ES-I3 (cell line): ENCODE results near the gene POU6F2.

Source experiments
- H3K36me3 ChIP-seq: 2 replicates; pipeline ENCODE4 v1.6.1; 2013; ENCODE audit warnings: mild to moderate bottlenecking, low read length, control low read depth, moderate library complexity; ENCODE audit not compliant: insufficient read depth
- H3K4me1 ChIP-seq: 2 replicates; pipeline ENCODE4 v1.6.1; 2013; ENCODE audit warnings: mild to moderate bottlenecking, control low read depth, low read length; ENCODE audit not compliant: insufficient read depth
- H3K9ac ChIP-seq: 2 replicates; pipeline ENCODE4 v1.6.1; 2013; ENCODE audit warnings: low read depth, mild to moderate bottlenecking, low read length, moderate library complexity
- H3K9me3 ChIP-seq: 2 replicates; pipeline ENCODE4 v1.6.1; 2013; ENCODE audit warnings: mild to moderate bottlenecking, low read length, moderate library complexity; ENCODE audit not compliant: control insufficient read depth, insufficient read depth

Gene POU6F2

DNA sequence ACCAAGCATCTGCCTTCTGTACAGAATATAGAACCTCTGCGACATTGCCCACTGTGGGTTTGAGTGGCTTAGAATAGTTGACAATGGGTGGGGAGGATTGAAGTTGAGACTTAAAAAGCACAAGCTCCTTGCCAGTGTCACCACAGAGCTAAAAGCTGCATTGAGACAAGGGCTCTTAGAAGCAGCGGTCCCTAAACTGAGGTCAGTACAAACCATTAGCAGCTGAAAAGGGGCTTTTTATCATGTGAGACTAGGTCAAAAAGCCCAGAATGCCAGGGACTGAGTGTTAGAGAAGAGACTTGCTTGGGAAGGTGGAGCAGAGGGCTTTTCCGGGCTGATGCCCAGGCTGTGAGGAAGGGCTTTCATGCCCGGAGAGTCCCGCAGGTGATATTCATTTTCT lies 91.3 kb downstream of the POU6F2 start:
- Histone ChIP-seq H3K36me3 (no peaks in the 10 kb centered on the region), H3K9ac (no peak overlapping the region), H3K9me3 (no peaks in the 10 kb centered on the region), H3K4me1 (peaks cover 7% of the 10 kb centered on the region)

DNA sequence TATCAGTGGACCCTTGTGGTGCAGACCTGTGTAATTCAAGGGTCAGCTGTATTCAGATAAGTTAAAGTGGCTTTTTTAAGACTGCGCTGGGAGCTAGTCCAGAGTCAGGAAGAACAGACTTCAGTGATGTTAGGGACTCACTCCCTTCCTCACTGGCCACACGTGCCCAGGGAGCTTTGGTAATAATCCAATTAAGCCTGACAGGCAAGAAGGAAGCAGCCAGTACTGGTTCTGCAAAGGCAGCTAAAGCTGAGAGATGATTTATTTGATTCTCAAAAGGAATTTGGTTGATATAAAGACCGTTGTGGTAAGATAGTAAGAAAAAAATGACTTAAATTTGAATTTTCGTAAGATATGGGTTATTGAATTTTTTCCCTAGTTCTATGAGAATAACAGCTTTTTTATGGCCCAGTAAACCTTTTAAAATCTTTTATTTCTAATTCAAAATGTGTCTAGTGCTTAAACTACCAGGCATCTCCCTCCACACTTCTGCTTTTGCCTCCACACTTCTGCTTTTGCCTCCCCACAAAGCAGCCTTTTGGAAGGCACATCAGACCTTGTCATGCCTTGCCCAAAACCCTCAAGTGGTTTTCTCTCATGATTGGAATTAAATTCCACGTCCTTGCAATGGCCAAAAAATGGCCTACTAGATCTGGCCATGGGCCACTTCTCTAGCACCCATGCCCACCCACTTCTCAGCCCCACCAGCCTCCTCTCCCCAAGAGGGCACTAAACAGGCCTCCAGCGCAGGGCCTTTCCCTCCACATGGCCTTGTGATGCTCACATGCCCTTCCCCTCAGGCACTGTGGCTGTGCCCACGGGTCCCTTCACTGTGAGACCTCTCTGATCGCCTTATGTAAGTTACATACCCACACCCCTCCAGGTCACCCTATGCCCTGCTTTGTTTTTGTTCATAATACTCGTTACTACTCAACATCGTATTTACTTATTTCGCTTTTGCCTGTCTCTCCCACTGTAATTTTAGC lies 92.5 kb downstream of the POU6F2 start:
- Histone ChIP-seq H3K9me3 (no peaks in the 10 kb centered on the region), H3K9ac (no peak overlapping the region), H3K4me1 (peaks cover 7% of the 10 kb centered on the region), H3K36me3 (no peaks in the 10 kb centered on the region)

DNA sequence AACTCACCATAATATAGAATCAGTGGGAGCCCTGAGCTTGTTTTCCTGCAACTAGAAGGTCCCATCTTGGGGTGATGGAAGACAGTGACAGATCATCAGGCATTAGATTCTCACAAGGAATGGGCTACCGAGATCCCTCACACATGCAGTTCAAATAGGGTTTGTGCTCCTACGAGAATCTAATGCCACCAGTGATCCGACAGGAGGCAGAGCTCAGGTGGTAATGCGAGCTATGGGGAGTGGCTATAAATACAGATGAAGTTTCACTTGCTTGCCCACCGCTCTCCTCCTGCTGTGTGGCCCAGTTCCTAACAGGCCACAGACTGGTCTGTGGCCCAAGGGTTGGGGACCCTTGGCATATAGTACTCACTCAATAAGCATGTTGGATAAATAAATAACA lies 93.4 kb downstream of the POU6F2 start:
- Histone ChIP-seq H3K9ac (no peak overlapping the region), H3K36me3 (no peaks in the 10 kb centered on the region), H3K9me3 (no peaks in the 10 kb centered on the region), H3K4me1 (peaks cover 7% of the 10 kb centered on the region)

DNA sequence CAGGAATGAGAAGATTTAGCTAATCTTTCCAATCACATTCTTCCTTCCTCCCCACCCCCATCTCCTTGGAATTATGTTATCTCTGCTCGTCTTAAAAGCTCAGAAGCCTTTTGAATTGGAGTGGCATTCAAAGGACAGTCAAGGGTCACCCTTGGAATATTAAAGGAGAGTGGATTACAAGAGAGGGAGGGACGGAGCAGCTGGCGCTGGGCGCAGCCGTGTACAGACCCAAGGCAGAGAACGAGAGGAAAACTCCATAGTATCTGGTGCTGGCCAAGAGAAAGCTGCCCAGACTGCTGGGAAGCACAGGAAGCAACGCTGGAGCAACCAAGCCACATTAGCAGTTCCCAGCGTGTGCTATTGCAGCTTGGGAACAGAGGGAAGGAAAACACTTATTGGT lies 95.7 kb downstream of the POU6F2 start:
- Histone ChIP-seq H3K36me3 (no peaks in the 10 kb centered on the region), H3K9me3 (no peaks in the 10 kb centered on the region), H3K9ac (no peak overlapping the region), H3K4me1 (peaks cover 7% of the 10 kb centered on the region)

DNA sequence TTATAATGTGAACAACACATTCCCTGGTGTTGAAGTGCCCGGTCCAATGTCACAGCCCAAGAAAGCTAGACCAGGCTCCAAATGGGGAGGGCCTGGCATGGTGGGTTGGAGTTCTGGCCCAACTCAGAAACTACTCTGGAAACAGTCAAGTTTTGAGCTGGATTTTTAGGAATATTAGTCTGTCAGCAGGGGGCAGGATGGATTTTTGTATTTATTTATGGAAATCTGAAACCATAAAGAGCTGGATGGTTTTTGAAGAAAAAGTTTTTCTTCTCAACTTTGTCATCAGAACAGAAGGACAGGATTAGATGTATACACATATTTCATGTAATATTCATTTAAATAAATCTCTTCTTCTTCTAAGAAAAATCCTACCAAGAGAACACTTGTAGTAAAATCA lies 97.5 kb downstream of the POU6F2 start:
- Histone ChIP-seq H3K36me3 (no peaks in the 10 kb centered on the region), H3K9ac (no peak overlapping the region)

DNA sequence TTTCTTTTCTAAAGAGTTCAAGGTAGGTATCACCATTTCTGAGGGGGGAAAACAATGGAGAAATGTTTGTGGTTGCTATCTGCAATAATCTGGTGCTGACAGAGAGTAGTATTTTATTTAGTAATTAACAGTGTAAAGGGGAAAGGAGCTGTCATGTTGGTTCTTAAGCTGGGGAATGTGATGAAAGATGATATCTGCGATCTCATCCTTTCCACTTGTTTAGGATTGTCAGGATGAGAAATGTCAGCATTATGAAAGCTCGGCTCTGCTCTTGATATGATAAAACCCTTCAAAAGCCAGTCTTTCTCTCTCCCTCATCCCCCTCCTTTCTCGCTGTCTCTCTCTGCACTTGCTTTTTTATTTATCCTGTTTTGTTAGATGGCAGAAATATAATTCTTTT lies 106.1 kb downstream of the POU6F2 start:
- no peak overlapping the region for H3K9ac ChIP-seq
- H3K36me3 ChIP-seq = no peaks in the 10 kb centered on the region
- no peaks in the 10 kb centered on the region for H3K9me3 ChIP-seq
- H3K4me1 ChIP-seq = 0 out of 2 replicates have a peak, but pooled peaks cover 4% of the 10 kb centered on the region

More for the DNA sequence above, 97.5 kb downstream of the POU6F2 start:
- H3K4me1 ChIP-seq = no peaks in the 10 kb centered on the region
- no peaks in the 10 kb centered on the region for H3K9me3 ChIP-seq

DNA sequence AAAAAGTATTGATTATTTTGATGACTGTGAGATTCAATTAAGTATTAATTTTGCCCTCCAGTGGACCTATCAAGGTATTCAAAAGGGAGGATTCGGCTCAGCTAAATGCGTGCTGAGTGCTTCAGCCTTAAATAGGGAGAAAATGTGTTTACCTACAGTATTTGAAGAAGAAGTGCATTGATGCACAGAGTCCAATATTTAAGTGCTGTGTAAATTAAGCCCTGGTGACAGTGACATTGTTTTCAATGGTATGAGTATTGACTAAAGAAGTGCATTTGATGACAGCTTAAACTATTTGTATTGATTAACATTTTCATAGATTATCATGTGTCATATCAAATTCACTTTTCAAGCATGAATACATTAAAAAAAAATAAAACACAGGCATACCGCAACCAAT lies 106.6 kb downstream of the POU6F2 start:
- no peak overlapping the region for H3K9ac ChIP-seq
- H3K4me1 ChIP-seq = 0 out of 2 replicates have a peak, but pooled peaks cover 4% of the 10 kb centered on the region
- H3K9me3 ChIP-seq = no peaks in the 10 kb centered on the region
- no peaks in the 10 kb centered on the region for H3K36me3 ChIP-seq

DNA sequence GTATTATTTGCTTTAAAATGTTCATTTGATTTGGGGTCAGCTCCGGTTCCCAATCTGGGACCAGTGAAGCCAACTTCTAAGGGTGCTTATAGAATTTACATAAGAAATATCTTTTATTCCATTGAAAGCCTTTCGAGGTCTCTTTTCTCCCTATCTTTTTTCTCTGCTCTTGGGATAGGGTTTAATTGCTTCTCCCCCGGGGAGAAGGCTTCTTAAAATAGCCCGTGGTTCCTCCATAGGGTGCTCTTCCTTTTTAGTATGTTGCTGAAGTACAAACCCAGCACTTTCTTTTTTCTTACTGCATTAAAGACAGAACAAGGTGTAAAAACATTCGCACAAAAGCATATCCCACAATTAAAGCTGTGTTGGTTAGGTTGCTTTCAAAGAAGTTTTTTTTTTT lies 107.5 kb downstream of the POU6F2 start:
- Histone ChIP-seq H3K36me3 (no peaks in the 10 kb centered on the region), H3K9ac (peak overlapping the region; percentile 44; the same call in 1 of the 2 replicates), H3K4me1 (0 out of 2 replicates have a peak, but pooled peaks cover 4% of the 10 kb centered on the region), H3K9me3 (no peaks in the 10 kb centered on the region)

DNA sequence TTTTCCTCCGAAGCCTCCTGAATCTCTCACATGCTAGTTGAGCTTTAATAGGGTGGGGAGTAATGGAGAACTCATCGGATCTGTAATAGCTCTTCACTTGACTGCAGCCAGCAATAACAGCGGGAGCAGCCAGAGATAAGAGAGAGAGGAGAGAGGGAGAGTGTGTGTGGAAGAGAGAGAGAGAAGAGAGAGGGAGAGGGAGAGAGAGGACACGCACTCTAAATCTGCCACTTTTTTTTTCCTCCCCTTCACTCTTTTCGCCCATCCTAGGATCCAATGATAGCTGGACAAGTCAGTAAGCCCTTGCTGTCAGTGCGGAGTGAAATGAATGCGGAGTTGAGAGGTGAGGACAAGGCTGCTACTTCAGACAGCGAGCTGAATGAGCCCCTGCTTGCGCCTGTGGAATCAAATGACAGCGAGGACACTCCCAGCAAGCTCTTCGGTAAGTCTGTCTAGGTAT lies 107.9 kb downstream of the POU6F2 start:
- H3K36me3 ChIP-seq = no peaks in the 10 kb centered on the region
- H3K9me3 ChIP-seq = no peaks in the 10 kb centered on the region
- H3K9ac ChIP-seq = peak overlapping the region; percentile 44; the same call in 1 of the 2 replicates
- H3K4me1 ChIP-seq = 0 out of 2 replicates have a peak, but pooled peaks cover 4% of the 10 kb centered on the region

DNA sequence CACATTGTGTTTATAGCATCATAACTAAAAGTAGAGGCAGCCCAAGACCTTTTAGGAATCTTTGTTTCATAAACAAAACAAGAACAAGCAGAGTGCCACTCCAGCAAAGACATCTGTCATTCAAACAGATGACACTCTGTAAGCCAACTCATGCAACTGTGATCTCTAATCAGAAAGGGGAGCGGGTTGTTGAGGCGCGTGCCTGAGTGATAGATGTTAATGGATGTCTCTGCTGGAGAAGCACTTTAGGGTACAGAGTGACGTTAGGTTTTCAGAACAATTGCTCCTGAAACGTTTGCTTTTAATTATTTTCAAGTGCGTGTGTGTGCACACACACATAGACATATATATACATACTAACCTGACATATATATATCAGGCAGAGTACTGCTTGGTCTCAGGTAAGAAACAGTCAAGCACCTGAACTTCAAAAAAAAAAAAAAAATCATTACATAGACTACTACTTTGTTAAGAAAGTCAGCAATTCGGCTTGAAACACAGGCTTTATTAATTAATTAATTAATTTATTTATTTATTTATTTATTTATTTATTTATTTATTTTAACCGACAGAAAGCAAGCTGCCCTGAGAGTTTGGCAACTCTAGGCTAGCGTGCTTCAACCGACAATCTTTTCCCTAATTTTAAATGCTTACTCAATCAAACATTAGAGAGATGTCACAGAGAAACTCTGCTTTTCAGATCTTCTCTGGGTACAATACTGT lies 109.1 kb downstream of the POU6F2 start:
- H3K36me3 ChIP-seq = no peaks in the 10 kb centered on the region
- no peaks in the 10 kb centered on the region for H3K9me3 ChIP-seq
- no peak overlapping the region for H3K9ac ChIP-seq
- 0 out of 2 replicates have a peak, but pooled peaks cover 4% of the 10 kb centered on the region for H3K4me1 ChIP-seq

DNA sequence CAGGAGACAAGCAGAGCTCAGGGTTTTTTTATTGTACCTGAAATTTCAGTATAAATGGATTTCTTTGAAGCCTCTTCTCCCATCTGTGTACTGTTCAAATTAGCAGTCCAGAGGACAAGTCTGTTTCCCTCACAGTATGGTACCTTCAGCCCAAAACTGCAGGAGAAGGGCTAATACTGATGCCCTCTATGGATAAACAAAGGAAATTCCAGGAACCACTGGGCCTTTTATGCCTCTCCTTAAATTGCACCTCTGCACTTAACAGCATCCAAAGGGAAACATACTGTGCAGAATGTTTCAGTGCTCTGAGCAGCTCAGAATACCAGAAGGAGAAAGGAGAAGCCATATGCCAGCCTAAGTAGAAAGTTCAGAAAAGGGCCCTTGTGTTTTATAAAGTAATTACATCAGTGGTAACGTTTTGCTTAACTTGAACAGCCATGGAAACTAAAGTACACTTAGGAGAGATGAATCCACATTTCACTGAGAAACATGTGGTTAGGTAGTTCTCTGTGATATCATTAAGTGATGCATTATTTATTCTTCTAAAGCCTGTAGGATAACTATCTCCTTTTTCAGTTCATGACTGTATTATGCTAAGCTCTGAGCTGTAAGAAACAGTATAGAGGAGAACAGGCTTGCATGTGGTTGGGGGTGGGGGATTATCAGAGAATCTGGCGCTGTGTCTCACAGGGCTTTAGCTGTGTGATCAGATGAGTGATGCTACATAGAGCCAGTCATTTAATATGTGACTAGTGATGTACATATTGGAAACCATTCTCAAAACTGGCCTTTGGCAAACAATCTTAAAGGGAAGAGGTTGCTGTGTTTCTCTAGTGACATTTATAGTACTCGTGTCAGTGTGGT lies 111.3 kb downstream of the POU6F2 start:
- H3K4me1 ChIP-seq = 0 out of 2 replicates have a peak, but pooled peaks cover 4% of the 10 kb centered on the region
- H3K9ac ChIP-seq = no peak overlapping the region
- H3K9me3 ChIP-seq = no peaks in the 10 kb centered on the region
- no peaks in the 10 kb centered on the region for H3K36me3 ChIP-seq

DNA sequence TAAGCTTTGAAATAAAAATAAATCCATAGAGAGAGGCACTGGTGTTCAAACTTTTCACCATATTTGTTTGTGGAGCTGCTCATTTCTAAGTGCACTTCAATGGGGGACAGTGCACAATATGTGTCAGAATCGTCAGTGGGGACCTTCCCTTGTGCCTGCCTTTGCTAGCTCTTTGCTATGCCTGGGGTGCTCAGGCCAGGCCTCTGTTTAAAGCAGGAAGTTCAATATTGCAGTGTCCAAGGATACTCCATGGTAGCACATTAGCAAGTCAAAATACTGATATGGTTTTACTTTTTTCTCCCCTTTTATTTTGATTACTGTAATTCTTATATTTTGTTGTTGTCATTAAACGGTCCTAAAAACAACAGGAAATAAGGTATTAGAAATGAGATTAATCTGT lies 113.4 kb downstream of the POU6F2 start:
- Histone ChIP-seq H3K36me3 (no peaks in the 10 kb centered on the region), H3K9me3 (no peaks in the 10 kb centered on the region), H3K4me1 (no peaks in the 10 kb centered on the region), H3K9ac (no peak overlapping the region)

DNA sequence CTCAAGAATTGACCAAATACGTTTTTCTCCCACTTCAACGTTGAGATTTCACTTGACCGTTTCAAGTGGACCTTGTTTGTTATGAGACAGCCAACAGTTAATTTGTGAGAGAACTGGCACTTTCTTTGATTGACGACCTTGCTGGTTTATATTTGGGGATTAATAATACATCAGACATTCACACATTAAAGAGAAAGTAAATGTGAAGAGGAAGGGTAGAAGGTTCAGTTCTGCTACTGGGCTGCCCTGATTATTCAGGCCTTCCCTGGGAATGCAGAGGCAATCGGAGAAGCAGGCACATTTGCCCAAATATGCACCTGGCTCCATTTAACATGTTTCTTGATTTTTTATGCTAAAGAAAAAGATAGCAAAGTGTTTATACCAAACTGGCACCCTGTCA lies 114.1 kb downstream of the POU6F2 start:
- Histone ChIP-seq H3K4me1 (no peaks in the 10 kb centered on the region), H3K9ac (no peak overlapping the region), H3K9me3 (no peaks in the 10 kb centered on the region), H3K36me3 (no peaks in the 10 kb centered on the region)

DNA sequence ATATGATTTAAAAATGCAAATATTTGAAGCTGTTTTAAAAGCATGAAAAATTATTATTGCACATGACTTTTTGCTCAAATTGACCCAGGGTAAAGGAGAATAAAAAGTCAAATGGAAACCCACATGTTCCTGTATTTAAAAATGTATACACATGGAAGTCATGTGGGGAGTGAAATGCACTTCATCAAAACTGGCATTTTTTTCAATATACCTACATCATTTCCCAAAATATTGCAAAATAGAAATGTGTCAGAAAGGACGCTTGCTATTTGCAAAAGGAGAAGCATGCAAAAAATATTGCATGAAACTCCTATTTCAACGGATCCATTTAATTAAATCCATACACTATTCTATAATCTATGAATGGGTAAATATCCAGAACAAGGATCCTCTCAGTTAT lies 117.0 kb downstream of the POU6F2 start:
- H3K36me3 ChIP-seq = no peaks in the 10 kb centered on the region
- H3K9me3 ChIP-seq = no peaks in the 10 kb centered on the region
- no peaks in the 10 kb centered on the region for H3K4me1 ChIP-seq
- H3K9ac ChIP-seq = no peak overlapping the region
